Measurements from ENCODE around the gene SUMO3.

SUMO3 gene

DNA sequence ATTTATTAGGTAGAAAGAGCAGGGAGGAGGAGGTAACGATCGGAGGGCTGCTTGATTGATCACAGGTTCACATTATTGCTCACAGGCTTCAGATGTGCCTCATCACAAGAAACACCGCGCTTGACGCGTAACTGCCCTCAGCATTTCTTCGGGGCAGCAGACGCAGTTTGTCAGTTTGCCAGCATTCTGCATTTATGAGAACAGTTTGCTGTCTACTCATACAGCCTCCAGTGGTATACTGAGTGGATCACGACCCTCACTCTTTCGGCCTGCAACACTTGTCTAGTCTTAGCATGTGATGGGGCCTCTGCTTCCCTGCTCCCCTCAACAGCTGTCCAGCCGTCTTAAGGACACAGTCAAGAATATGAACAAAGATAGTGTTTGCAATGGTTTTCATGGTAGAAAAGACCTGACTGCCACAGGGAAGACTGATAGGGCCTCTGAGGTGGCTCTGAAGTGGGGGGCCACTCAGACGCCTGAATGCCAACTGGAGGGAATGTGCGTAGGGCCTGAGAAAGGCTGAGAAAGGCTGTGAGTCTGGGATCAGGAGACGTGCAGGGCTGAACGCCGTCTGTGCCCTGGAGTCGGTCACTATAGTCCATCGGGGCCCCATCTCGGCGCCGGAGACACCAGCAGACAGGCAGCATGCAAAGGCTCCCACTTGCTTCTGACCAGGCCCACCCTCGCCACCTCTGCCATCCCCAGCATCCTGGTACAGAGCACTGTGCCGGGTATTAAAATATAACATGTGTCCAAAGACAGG lies 61.3 kb downstream of the SUMO3 start:
- Histone ChIP-seq H3K4me2 (ENCODE audit: low read depth, low read length, poor library complexity, severe bottlenecking) (no peak overlapping the region), H3K9me3 (ENCODE audit: insufficient read depth, low read length) (no peaks in the 10 kb centered on the region), H3K27ac (ENCODE audit: low read depth, low read length) (no peak overlapping the region), H4K20me1 (ENCODE audit: low read depth, low read length) (no peaks in the 10 kb centered on the region), H2AFZ (ENCODE audit: low read depth, low read length, severe bottlenecking) (no peak overlapping the region), H3K27me3 (ENCODE audit: low read length) (no peaks in the 10 kb centered on the region), H3K9ac (ENCODE audit: low read length) (no peak overlapping the region), H3F3A (ENCODE audit: insufficient read depth) (no peaks in the 10 kb centered on the region), H3K36me3 (ENCODE audit: low read length) (no peaks in the 10 kb centered on the region), H3K9me2 (replicated peaks; ENCODE audit: insufficient read depth, low read length) (no peaks in the 10 kb centered on the region), H3K4me3 (ENCODE audit: insufficient read depth, low read length, poor library complexity, severe bottlenecking) (no peak overlapping the region), H3K79me2 (ENCODE audit: insufficient read depth, low read length) (no peaks in the 10 kb centered on the region)
- TF ChIP-seq, protein P1, sequence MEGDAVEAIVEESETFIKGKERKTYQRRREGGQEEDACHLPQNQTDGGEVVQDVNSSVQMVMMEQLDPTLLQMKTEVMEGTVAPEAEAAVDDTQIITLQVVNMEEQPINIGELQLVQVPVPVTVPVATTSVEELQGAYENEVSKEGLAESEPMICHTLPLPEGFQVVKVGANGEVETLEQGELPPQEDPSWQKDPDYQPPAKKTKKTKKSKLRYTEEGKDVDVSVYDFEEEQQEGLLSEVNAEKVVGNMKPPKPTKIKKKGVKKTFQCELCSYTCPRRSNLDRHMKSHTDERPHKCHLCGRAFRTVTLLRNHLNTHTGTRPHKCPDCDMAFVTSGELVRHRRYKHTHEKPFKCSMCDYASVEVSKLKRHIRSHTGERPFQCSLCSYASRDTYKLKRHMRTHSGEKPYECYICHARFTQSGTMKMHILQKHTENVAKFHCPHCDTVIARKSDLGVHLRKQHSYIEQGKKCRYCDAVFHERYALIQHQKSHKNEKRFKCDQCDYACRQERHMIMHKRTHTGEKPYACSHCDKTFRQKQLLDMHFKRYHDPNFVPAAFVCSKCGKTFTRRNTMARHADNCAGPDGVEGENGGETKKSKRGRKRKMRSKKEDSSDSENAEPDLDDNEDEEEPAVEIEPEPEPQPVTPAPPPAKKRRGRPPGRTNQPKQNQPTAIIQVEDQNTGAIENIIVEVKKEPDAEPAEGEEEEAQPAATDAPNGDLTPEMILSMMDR (IDR thresholded peaks at IDR 0.05; ENCODE audit: insufficient read depth, low read length, poor library complexity, severe bottlenecking): no peak
- no peak for TF ChIP-seq EZH2phosphoT487 (conservative IDR thresholded peaks at IDR 0.05; ENCODE audit: low read length)
